Thyroid gland (tissue), 4 donors: Measurements from ENCODE around the gene CHRNG.

ENCODE experiments used
- POLR2A ChIP-seq, 2 donors: fragments of 450-650 bp; IDR thresholded peaks; one replicate each; pipeline ENCODE4 v1.6.1; 2017; ENCODE audit warnings: antibody characterized with exemption in 2 of 2, mild to moderate bottlenecking in 2 of 2, moderate library complexity in 1 of 2
- TF ChIP-seq, protein P1 (sequence below), 6 experiments: fragments of 200-600 bp in 3 of 6; fragments of 450-650 bp in 3 of 6; sonication (generic) in 3 of 6; IDR thresholded peaks; one replicate each; pipeline ENCODE4 v1.5.1; 2016 to 2019; ENCODE audit warnings: antibody characterized with exemption in 6 of 6, mild to moderate bottlenecking in 2 of 6, inconsistent platforms in 1 of 6, moderate library complexity in 1 of 6

GRCh38 chr2:232551250-232551638 is 11.8 kb downstream of the CHRNG start:
- TF ChIP-seq, protein P1, sequence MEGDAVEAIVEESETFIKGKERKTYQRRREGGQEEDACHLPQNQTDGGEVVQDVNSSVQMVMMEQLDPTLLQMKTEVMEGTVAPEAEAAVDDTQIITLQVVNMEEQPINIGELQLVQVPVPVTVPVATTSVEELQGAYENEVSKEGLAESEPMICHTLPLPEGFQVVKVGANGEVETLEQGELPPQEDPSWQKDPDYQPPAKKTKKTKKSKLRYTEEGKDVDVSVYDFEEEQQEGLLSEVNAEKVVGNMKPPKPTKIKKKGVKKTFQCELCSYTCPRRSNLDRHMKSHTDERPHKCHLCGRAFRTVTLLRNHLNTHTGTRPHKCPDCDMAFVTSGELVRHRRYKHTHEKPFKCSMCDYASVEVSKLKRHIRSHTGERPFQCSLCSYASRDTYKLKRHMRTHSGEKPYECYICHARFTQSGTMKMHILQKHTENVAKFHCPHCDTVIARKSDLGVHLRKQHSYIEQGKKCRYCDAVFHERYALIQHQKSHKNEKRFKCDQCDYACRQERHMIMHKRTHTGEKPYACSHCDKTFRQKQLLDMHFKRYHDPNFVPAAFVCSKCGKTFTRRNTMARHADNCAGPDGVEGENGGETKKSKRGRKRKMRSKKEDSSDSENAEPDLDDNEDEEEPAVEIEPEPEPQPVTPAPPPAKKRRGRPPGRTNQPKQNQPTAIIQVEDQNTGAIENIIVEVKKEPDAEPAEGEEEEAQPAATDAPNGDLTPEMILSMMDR (IDR thresholded peaks at IDR 0.05), result no peak
- no peak for TF ChIP-seq POLR2A (IDR thresholded peaks at IDR 0.05)
